H9 (cell line): ENCODE data around the gene RERE. TPM values are rescaled to one million over a fixed set of nuclear protein-coding genes. Genes with fewer than 3 reads are reported as not detected.

Experiments used
- DNase-seq: peaks from one replicate; pipeline ENCODE4 v3.0.0-alpha.2; 2017
- H2AFZ ChIP-seq: one replicate; pipeline ENCODE4 v1.6.1; 2013; ENCODE audit warnings: mild to moderate bottlenecking, low read length, control low read depth, moderate library complexity
- H2AK5ac ChIP-seq: 2 replicates; pipeline ENCODE4 v1.6.1; 2013; ENCODE audit warnings: low read length, control low read depth, mixed read lengths; ENCODE audit not compliant: insufficient read length
- H2BK120ac ChIP-seq: one replicate; pipeline ENCODE4 v1.6.1; 2013; ENCODE audit warnings: low read depth, mild to moderate bottlenecking, low read length, control low read depth, inconsistent platforms; ENCODE audit not compliant: poor library complexity, severe bottlenecking
- H2BK12ac ChIP-seq: 2 replicates; pipeline ENCODE4 v1.6.1; 2013; ENCODE audit warnings: low read length, control low read depth, mixed read lengths, low read depth; ENCODE audit not compliant: insufficient read length
- H2BK15ac ChIP-seq: 2 replicates; pipeline ENCODE4 v1.6.1; 2013; ENCODE audit warnings: low read depth, low read length, control low read depth
- H2BK20ac ChIP-seq: one replicate; pipeline ENCODE4 v1.6.1; 2013; ENCODE audit warnings: low read depth, mild to moderate bottlenecking, low read length, control low read depth, inconsistent platforms; ENCODE audit not compliant: poor library complexity, severe bottlenecking
- H2BK5ac ChIP-seq: 2 replicates; pipeline ENCODE4 v1.6.1; 2013; ENCODE audit warnings: low read length, control low read depth, mixed read lengths; ENCODE audit not compliant: insufficient read length
- H3K14ac ChIP-seq: 2 replicates; pipeline ENCODE4 v1.6.1; 2013; ENCODE audit warnings: low read length, control low read depth; ENCODE audit not compliant: insufficient read depth
- H3K18ac ChIP-seq: 2 replicates; pipeline ENCODE4 v1.6.1; 2013; ENCODE audit warnings: low read depth, mild to moderate bottlenecking, mixed read lengths, low read length, control low read depth; ENCODE audit not compliant: insufficient read length
- H3K23ac ChIP-seq: 2 replicates; pipeline ENCODE4 v1.6.1; 2013; ENCODE audit warnings: low read length, control low read depth, mixed read lengths, low read depth; ENCODE audit not compliant: insufficient read length
- H3K23me2 ChIP-seq: 2 replicates; pipeline ENCODE4 v1.6.1; 2013; ENCODE audit warnings: low read depth, mild to moderate bottlenecking, mixed read lengths, low read length, control low read depth; ENCODE audit not compliant: insufficient read length, poor library complexity, severe bottlenecking
- H3K27ac ChIP-seq: 2 replicates; pipeline ENCODE4 v1.5.1; 2013; ENCODE audit warnings: low read length, control low read depth, mixed read lengths, low read depth; ENCODE audit not compliant: insufficient read length
- H3K27me3 ChIP-seq: 2 replicates; pipeline ENCODE4 v1.6.1; 2013; ENCODE audit warnings: low read length, control low read depth, inconsistent platforms; ENCODE audit not compliant: insufficient read depth
- H3K4ac ChIP-seq: 2 replicates; pipeline ENCODE4 v1.6.1; 2013; ENCODE audit warnings: low read depth, mild to moderate bottlenecking, control low read depth, inconsistent platforms, low read length, moderate library complexity
- H3K4me1 ChIP-seq: 2 replicates; pipeline ENCODE4 v1.6.1; 2013; ENCODE audit warnings: low read length, control low read depth, inconsistent platforms; ENCODE audit not compliant: insufficient read depth
- H3K4me2 ChIP-seq: 2 replicates; pipeline ENCODE4 v1.6.1; 2013; ENCODE audit warnings: low read length, control low read depth, mixed read lengths; ENCODE audit not compliant: insufficient read length, insufficient read depth
- H3K56ac ChIP-seq: 2 replicates; pipeline ENCODE4 v1.6.1; 2013; ENCODE audit warnings: low read depth, mild to moderate bottlenecking, mixed read lengths, low read length, control low read depth; ENCODE audit not compliant: insufficient read length
- H3K79me1 ChIP-seq: 2 replicates; pipeline ENCODE4 v1.6.1; 2013; ENCODE audit warnings: low read depth, mild to moderate bottlenecking, moderate library complexity, low read length, control low read depth, inconsistent platforms; ENCODE audit not compliant: insufficient read depth, poor library complexity, severe bottlenecking
- H3K79me2 ChIP-seq: 2 replicates; pipeline ENCODE4 v1.6.1; 2013; ENCODE audit warnings: low read length, control low read depth, inconsistent platforms; ENCODE audit not compliant: insufficient read depth
- H3K9ac ChIP-seq: 2 replicates; pipeline ENCODE4 v1.6.1; 2013; ENCODE audit warnings: low read length, control low read depth, mixed read lengths; ENCODE audit not compliant: insufficient read length; ENCODE audit errors: extremely low read depth
- H3K9me3 ChIP-seq: one replicate; pipeline ENCODE4 v1.6.1; 2013; ENCODE audit warnings: low read depth, low read length, inconsistent platforms; ENCODE audit not compliant: control insufficient read depth
- H3T11ph ChIP-seq: one replicate; pipeline ENCODE4 v1.6.1; 2013; ENCODE audit warnings: mild to moderate bottlenecking, low read length, control low read depth, inconsistent platforms
- H4K20me1 ChIP-seq: one replicate; pipeline ENCODE4 v1.6.1; 2013; ENCODE audit not compliant: control insufficient read depth, insufficient read length, insufficient read depth
- H4K5ac ChIP-seq: 2 replicates; pipeline ENCODE4 v1.6.1; 2013; ENCODE audit warnings: low read depth, mild to moderate bottlenecking, mixed read lengths, low read length, control low read depth; ENCODE audit not compliant: insufficient read length
- H4K8ac ChIP-seq: replicated peaks from 2 replicates; pipeline ENCODE4 v1.6.1; 2013; ENCODE audit warnings: low read length, control low read depth, mixed read lengths, low read depth; ENCODE audit not compliant: insufficient read length
- H4K91ac ChIP-seq: 2 replicates; pipeline ENCODE4 v1.6.1; 2013; ENCODE audit warnings: low read depth, mild to moderate bottlenecking, moderate library complexity, mixed read lengths, low read length, control low read depth; ENCODE audit not compliant: insufficient read length
- H3K27ac Mint-ChIP-seq, 3 experiments: 2 replicates in 2 of 3; 3 replicates in 1 of 3; pipeline ENCODE4 v1.8.0; 2020 to 2021; ENCODE audit warnings: mixed read lengths in 3 of 3, mild to moderate bottlenecking in 1 of 3, moderate library complexity in 1 of 3
- H3K27me3 Mint-ChIP-seq: 2 replicates; pipeline ENCODE4 v1.8.0; 2021; ENCODE audit warnings: low read depth, mild to moderate bottlenecking, moderate library complexity, mixed read lengths
- H3K36me3 Mint-ChIP-seq, 3 experiments: 2 replicates in 2 of 3; 3 replicates in 1 of 3; pipeline ENCODE4 v1.8.0; 2020 to 2021; ENCODE audit warnings: low read depth in 3 of 3, mixed read lengths in 3 of 3; ENCODE audit not compliant: insufficient read depth in 1 of 3
- H3K4me1 Mint-ChIP-seq, 2 experiments: 2 replicates each; pipeline ENCODE4 v1.8.0; 2020; ENCODE audit warnings: mixed read lengths in 2 of 2
- H3K4me3 Mint-ChIP-seq, 2 experiments: 2 replicates in 1 of 2; 3 replicates in 1 of 2; pipeline ENCODE4 v1.8.0; 2020 to 2021; ENCODE audit warnings: mild to moderate bottlenecking in 2 of 2, mixed read lengths in 2 of 2, moderate library complexity in 1 of 2
- H3K9me3 Mint-ChIP-seq, 2 experiments: 2 replicates in 1 of 2; 3 replicates in 1 of 2; pipeline ENCODE4 v1.8.0; 2020; ENCODE audit warnings: mild to moderate bottlenecking in 2 of 2, mixed read lengths in 2 of 2, moderate library complexity in 1 of 2
- CTCF ChIP-seq: fragments of 200-600 bp; sonication (generic); conservative IDR thresholded peaks from 3 replicates; pipeline ENCODE4 v1.8.0; 2021; ENCODE audit warnings: antibody characterized with exemption, mild to moderate bottlenecking
- WGBS: extraction: QIAGEN DNeasy Blood & Tissue Kit; methylation state at CpG from one replicate; pipeline ENCODE4 v1.1.7; 2013; ENCODE audit warnings: missing lambda C conversion rate, low lambda C conversion rate, mixed read lengths; ENCODE audit not compliant: insufficient read length; ENCODE audit errors: extremely low coverage; 5-methylcytosine and 5-hydroxymethylcytosine counted together
- total RNA-seq: library from RNA; stranded (reverse); gene quantifications from 2 replicates; pipeline ENCODE4 v1.2.1, GENCODE V29; 2021

RERE gene
- total RNA-seq, 1 experiment from 2014 or later = 103 TPM

DNA sequence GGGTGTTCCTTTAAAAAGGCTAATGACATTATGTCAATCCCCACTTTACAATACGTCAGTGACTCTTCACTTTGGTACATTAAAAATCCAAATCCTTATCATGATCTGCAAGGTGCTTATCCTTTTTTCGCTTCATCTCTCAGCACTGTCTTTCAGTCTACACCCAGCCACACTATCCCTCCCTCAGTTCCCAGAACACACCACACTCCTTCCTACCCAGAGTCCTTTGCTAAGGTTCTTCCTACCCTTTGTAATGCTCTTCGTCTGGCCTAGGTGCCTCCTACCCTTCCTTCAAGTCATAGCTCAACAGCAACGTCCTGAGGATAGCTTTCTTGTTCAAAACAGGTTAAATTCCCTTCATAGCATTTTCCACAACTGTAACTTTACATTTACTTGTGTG, 152.6 kb downstream of the RERE start:
- H3K4me2 ChIP-seq = no peak overlapping the region
- no peak overlapping the region for H3T11ph ChIP-seq
- H2BK12ac ChIP-seq = no peak overlapping the region
- H2BK120ac ChIP-seq = no peak overlapping the region
- no peak overlapping the region for H3K23ac ChIP-seq
- H3K27ac Mint-ChIP-seq = no peak overlapping the region
- H3K23me2 ChIP-seq = no peaks in the 10 kb centered on the region
- no peak overlapping the region for H3K4ac ChIP-seq
- H2BK20ac ChIP-seq = no peak overlapping the region
- H3K27me3 ChIP-seq = no peaks in the 10 kb centered on the region
- no peaks in the 10 kb centered on the region for H3K27me3 Mint-ChIP-seq
- no peak overlapping the region for H3K4me3 Mint-ChIP-seq
- no peak for TF ChIP-seq CTCF
- no peak overlapping the region for H3K56ac ChIP-seq
- H3K79me1 ChIP-seq = peaks cover 3% of the 10 kb centered on the region
- H4K8ac ChIP-seq = no peak overlapping the region
- H3K79me2 ChIP-seq = peaks cover 68% of the 10 kb centered on the region
- no peaks in the 10 kb centered on the region for H3K36me3 Mint-ChIP-seq
- H3K9me3 Mint-ChIP-seq = no peaks in the 10 kb centered on the region
- peaks cover 23% of the 10 kb centered on the region for H3K4me1 ChIP-seq
- H4K5ac ChIP-seq = no peak overlapping the region
- no peaks in the 10 kb centered on the region for H4K20me1 ChIP-seq
- H3K4me1 Mint-ChIP-seq = peaks cover 15 to 21% of the 10 kb centered on the region in 2 experiments
- H3K27ac ChIP-seq = no peak overlapping the region
- H3K9ac ChIP-seq = no peak overlapping the region
- H2BK5ac ChIP-seq = no peak overlapping the region
- no CpG with 5 or more reads among the region's 4 CpGs for WGBS
- no peak overlapping the region for H2AK5ac ChIP-seq
- H4K91ac ChIP-seq = no peak overlapping the region
- H3K18ac ChIP-seq = no peak overlapping the region
- no peak overlapping the region for H2AFZ ChIP-seq
- no peak overlapping the region for H3K14ac ChIP-seq
- no peak overlapping the region for H2BK15ac ChIP-seq
- no peaks in the 10 kb centered on the region for H3K9me3 ChIP-seq
- no peak for DNase-seq
